GM13977 (cell line): ENCODE data around the gene ZMIZ2.
A peak's percentile ranks its signal among the peaks of the same experiment; 100 is the strongest.

Experiments
- DNase-seq: peaks from one replicate; pipeline ENCODE4 v3.0.0; 2012; ENCODE audit warnings: low spot score
- in situ Hi-C: fragments of 300-500 bp; cut with MboI; formaldehyde crosslinking; loops from one replicate; pipeline ENCODE4 v1.12.0; 2022; ENCODE audit warnings: low sequenced_read_pairs, low pct_unique_long_range_greater_than_20kb, mixed read lengths, inconsistent platforms; ENCODE audit not compliant: unreplicated experiment
- TF ChIP-seq, protein P1 (sequence below): IDR thresholded peaks from 2 replicates; pipeline ENCODE4 v1.5.1; 2012; ENCODE audit warnings: mild to moderate bottlenecking, control low read depth; ENCODE audit not compliant: insufficient read depth; ENCODE audit errors: extremely low read depth, missing control alignments

The ZMIZ2 gene

DNA sequence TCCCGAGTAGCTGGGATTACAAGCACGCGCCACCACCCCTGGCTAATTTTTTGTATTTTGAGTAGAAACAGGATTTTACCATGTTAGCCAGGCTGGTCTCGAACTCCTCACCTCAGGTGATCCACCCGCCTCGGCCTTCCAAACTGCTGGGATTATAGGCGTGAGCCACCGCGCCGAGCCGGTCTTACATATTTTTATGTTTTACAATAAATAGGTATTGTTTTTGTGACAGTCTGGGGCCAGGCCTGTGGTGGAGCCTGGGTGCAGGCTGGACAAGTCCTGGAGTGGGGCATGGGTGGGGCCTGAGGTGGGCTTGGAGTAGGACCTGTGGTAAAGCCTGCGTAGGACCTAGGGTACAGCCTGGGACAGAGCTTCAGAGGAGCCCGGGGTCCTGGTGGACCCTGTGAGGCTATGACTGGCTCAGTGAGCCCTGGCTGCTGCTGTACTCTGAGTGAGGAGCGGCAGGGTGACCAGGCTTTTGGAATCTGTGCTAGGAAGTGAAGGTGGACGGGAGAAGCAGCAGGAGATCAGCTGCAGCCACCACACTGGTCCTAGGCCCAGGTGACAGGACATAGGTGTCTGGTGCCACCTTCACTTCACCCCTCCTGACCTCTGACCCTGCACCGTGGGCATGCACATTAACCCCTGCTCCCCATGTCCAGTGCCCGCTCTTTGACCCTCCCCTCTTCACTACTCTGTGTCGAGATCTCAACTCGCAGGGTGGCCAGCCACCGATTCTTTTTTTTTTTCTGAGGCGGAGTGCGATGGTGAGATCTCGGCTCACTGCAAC is 9.6 kb upstream of the ZMIZ2 start:
- no peak for DNase-seq
- in situ Hi-C loops, result no loop called here
- TF ChIP-seq, protein P1, sequence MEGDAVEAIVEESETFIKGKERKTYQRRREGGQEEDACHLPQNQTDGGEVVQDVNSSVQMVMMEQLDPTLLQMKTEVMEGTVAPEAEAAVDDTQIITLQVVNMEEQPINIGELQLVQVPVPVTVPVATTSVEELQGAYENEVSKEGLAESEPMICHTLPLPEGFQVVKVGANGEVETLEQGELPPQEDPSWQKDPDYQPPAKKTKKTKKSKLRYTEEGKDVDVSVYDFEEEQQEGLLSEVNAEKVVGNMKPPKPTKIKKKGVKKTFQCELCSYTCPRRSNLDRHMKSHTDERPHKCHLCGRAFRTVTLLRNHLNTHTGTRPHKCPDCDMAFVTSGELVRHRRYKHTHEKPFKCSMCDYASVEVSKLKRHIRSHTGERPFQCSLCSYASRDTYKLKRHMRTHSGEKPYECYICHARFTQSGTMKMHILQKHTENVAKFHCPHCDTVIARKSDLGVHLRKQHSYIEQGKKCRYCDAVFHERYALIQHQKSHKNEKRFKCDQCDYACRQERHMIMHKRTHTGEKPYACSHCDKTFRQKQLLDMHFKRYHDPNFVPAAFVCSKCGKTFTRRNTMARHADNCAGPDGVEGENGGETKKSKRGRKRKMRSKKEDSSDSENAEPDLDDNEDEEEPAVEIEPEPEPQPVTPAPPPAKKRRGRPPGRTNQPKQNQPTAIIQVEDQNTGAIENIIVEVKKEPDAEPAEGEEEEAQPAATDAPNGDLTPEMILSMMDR, result no peak

DNA sequence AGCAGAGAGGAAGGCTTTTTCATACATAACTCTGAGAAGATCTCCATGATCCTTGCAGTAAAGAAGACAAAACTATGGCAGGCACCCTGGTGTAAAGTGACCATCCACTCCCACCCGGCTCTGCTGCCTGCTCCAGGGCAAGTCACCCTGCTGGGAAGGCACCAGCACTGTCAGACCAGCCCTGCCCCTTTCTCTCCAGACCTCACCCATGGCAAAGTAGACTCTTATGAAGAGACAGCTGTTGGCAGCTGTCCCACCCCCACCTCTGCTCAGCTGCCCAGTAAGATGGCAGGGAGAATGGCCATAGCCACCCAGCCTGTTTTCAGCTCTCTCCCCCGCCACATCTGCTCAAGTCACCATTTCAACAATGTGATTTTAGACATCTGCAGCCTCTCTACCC is 8.6 kb upstream of the ZMIZ2 start:
- no peak for DNase-seq
- in situ Hi-C loops, result no loop called here

DNA sequence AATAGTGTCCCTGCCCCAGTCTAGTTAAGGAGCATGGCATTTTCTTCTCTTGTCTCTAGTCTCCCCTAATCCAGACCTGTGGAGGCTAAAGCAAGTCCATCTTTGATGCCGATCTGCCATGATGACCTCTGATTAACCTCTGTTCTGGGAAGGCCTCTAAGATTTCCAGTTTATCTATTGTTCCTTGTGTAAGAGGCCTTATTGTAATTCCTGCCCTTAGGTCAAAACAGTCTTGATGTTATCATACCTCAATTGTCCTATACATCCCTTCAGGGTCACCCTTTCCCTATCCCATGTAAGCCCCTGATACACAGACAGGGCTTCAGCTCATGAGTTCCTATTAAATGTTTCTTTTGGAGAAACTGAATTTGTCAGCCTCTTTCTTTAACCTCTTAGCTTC is 4.9 kb upstream of the ZMIZ2 start:
- TF ChIP-seq, protein P1, result no peak

More for the DNA sequence above, 8.6 kb upstream of the ZMIZ2 start:
- TF ChIP-seq, protein P1, result no peak

DNA sequence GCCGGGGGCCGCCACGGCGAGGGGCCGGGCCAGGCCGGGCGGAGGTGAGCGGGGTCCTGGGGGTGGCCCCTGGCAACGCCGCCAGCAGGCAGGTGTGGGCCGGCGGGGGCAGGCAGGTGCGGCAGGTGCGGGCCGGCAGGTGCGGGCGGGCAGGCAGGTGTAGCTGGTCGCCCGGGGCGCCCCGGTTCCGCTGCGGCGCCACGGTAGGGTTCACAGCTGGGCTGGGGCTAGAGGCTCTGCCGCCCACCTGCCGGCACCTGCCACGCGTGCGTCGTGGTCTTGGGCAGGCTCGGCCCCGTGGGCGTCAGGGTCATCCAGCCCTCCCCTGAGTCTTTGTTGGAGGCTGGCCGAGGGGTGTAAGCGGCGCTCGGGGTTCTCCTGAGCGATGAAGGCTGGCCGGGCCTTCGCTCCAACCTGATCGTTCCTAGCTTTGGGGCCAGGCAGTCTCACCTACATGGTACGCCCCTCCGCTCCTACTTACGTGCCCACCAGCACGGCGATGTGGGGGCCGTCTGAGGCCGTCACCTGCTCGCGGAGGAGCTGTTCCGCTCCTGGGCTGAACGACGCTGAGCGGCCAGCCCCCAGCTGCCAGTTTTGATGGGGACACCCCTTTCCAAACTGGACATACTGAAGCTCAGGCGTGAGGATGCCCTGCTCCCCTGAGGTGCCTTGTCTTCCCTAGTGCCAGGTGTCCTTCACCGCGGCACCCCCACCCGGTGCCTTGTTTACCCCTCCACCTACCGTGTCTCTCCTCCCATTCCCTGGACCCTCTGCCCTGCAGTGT is 493 bp downstream of the ZMIZ2 start:
- in situ Hi-C loops, result no loop called here
- peak; percentile 51 for DNase-seq
- TF ChIP-seq, protein P1, result no peak

More for the DNA sequence above, 4.9 kb upstream of the ZMIZ2 start:
- in situ Hi-C loops, result no loop called here
- DNase-seq, result no peak

DNA sequence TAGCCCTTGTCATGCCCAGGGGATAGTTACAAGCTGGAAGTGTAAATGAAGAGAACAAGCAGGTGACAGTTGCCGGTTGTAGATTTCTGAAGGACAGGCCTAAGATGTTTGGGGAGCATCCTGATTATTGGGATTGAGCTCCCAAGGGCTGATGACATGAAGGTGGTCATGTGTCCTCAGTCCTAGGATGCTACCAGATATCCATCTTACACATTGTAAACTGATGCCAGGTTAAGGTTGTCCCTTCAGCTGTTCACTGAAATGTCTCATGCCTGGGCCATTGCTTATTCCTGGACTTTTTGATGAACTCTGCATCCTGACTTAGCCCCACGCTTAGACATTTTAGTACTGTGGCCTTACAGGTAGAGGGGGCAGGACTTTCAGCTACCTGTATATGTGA is 1.3 kb downstream of the ZMIZ2 start:
- DNase-seq, result no peak
- in situ Hi-C loops, result no loop called here
- TF ChIP-seq, protein P1, result no peak

DNA sequence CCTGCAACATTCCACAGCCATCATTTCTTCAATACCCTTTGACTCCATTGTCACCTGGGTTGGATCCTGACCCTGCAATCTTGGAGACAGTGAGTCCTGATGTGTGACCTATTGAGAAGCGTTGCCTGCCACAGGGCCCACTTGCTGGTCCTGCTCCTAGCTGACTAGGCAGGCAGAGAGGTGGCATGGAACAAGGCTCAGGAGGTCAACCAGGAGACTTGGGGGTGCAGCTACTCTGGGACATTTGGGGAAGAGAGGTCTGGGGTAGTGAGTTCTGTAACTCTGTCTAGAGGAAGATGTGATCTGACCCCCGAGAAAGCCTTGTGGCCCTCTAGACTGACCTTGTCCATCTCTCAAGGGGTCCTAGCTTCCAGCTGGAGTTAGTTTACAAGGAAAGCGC is 1.8 kb downstream of the ZMIZ2 start:
- in situ Hi-C loops, result no loop called here
- TF ChIP-seq, protein P1, result no peak
- DNase-seq, result no peak
